Panc1 (cell line): ENCODE results near the gene CFAP100. TPM values are rescaled to one million over a fixed set of nuclear protein-coding genes. Genes with fewer than 3 reads are reported as not detected.
A peak's percentile ranks its signal among the peaks of the same experiment; 100 is the strongest.

Experiments
- ATAC-seq: fragments of 200-7000 bp; cut with Tn5 transposase; 2 replicates; pipeline ENCODE4 v1.9.1; 2020; ENCODE audit warnings: mild to moderate bottlenecking, moderate library complexity
- BruUV-seq: library from RNA; stranded (reverse); fragments of 400-500 nt; replicated peaks from 2 replicates; lab custom pipeline; 2021; lab: Mats Ljungman, UMichigan
- CTCF ChIA-PET: fragments of 300-600 bp; sonication (Branson Sonifier 250); formaldehyde crosslinking; loops from one replicate; lab custom pipeline; 2022; ENCODE audit warnings: antibody characterized with exemption; lab: Charles Lee
- POLR2A ChIA-PET: fragments of 300-600 bp; sonication (Branson Sonifier 250); formaldehyde crosslinking; loops from one replicate; lab custom pipeline; 2022; ENCODE audit warnings: antibody characterized with exemption; lab: Charles Lee
- DNase-seq: peaks from one replicate; pipeline ENCODE4 v3.0.0-alpha.2; 2010; ENCODE audit warnings: low read depth, low spot score
- H3K27ac ChIP-seq: 2 replicates; pipeline ENCODE4 v1.5.1; 2011; ENCODE audit warnings: mild to moderate bottlenecking, low read length, inconsistent platforms
- H3K27me3 ChIP-seq: fragments of 200-500 bp; sonication (Bioruptor generic); 2 replicates; pipeline ENCODE4 v1.6.0; 2014; ENCODE audit warnings: low read length, inconsistent platforms; ENCODE audit not compliant: control insufficient read depth, insufficient read depth
- H3K36me3 ChIP-seq: fragments of 200-500 bp; sonication (Bioruptor generic); 2 replicates; pipeline ENCODE4 v1.5.1; 2014; ENCODE audit warnings: inconsistent platforms, mild to moderate bottlenecking, low read length, moderate library complexity; ENCODE audit not compliant: control insufficient read depth, insufficient read depth
- H3K4me1 ChIP-seq: 2 replicates; pipeline ENCODE4 v1.5.1; 2011; ENCODE audit warnings: inconsistent platforms, mild to moderate bottlenecking, low read length, moderate library complexity; ENCODE audit not compliant: control insufficient read depth, insufficient read depth
- H3K4me3 ChIP-seq, 2 experiments: 2 replicates each; pipeline ENCODE4 v1.5.1; 2011 to 2012; ENCODE audit warnings: low read depth in 2 of 2, low read length in 2 of 2, mild to moderate bottlenecking in 2 of 2, inconsistent platforms in 1 of 2, moderate library complexity in 1 of 2
- H3K9me3 ChIP-seq: fragments of 200-500 bp; sonication (Bioruptor generic); 2 replicates; pipeline ENCODE4 v1.5.1; 2014; ENCODE audit warnings: low read depth, mild to moderate bottlenecking, inconsistent platforms, low read length, moderate library complexity; ENCODE audit not compliant: control insufficient read depth, insufficient read depth
- POLR2AphosphoS5 ChIP-seq: IDR thresholded peaks from 2 replicates; pipeline ENCODE4 v1.6.1; 2012; ENCODE audit warnings: mild to moderate bottlenecking, low read depth, low read length, moderate library complexity
- SIN3A ChIP-seq: IDR thresholded peaks from 2 replicates; pipeline ENCODE4 v1.6.1; 2012; ENCODE audit warnings: low read depth, mild to moderate bottlenecking, low read length, moderate library complexity, borderline replicate concordance; ENCODE audit not compliant: insufficient read depth
- TCF7L2 ChIP-seq: IDR thresholded peaks from 2 replicates; pipeline ENCODE4 v1.6.1; 2011; ENCODE audit warnings: mild to moderate bottlenecking, low read depth, low read length, inconsistent platforms
- in situ Hi-C: cut with HindIII; loops from 2 replicates; pipeline ENCODE4 v1.10.0; 2016; ENCODE audit warnings: low sequenced_read_pairs, low pct_unique_long_range_greater_than_20kb
- intact Hi-C: fragments of 100-400 bp; cut with micrococcal nuclease; formaldehyde crosslinking; loops from one replicate; pipeline ENCODE4 v1.10.0; 2022; ENCODE audit not compliant: unreplicated experiment
- total RNA-seq: library from RNA; stranded (reverse); gene quantifications from one replicate; pipeline ENCODE4 v1.2.1, GENCODE V29; 2021; ENCODE audit not compliant: unreplicated experiment
- TF ChIP-seq, protein P1 (sequence below): fragments of 450-650 bp; IDR thresholded peaks from 2 replicates; pipeline ENCODE4 v1.5.1; 2017; ENCODE audit warnings: mild to moderate bottlenecking
- TF ChIP-seq, protein P2 (sequence below), 2 experiments: IDR thresholded peaks; 2 replicates each; pipeline ENCODE4 v1.6.1; 2011 to 2012; ENCODE audit warnings: low read depth in 2 of 2, control low read depth in 1 of 2, low read length in 1 of 2, mild to moderate bottlenecking in 1 of 2, moderate library complexity in 1 of 2; ENCODE audit not compliant: insufficient read depth in 1 of 2

Gene CFAP100
- total RNA-seq, 1 experiment from 2014 or later: not detected

GRCh38 chr3:126389112-126389793 is 5.5 kb upstream of the CFAP100 start:
- intact Hi-C loops (loop anchor here (1.0 kb wide), 1 partner anchor 130 kb away; no protein-coding TSS in a partner anchor), in situ Hi-C loops (no loop called here)
- Histone ChIP-seq H3K27ac (peak overlapping the region; percentile 62), H3K4me1 (no peaks in the 10 kb centered on the region), H3K27me3 (peaks cover 8% of the 10 kb centered on the region), H3K4me3 (peak overlapping the region; percentile 46 to 57), H3K36me3 (no peaks in the 10 kb centered on the region), H3K9me3 (no peaks in the 10 kb centered on the region)
- CTCF ChIA-PET: interaction anchor here (0.6 to 1.6 kb wide), 9 partner anchors 9 to 286 kb away, joined by 3 to 22 read pairs (median 4); no protein-coding TSS in a partner anchor
- DNase-seq (peak; percentile 46), ATAC-seq (peak; percentile 99)
- POLR2A ChIA-PET: no interaction called here
- TF ChIP-seq POLR2AphosphoS5 (no peak), SIN3A (no peak), TCF7L2 (0 out of 2 replicates have a peak, but pooled peaks have one; percentile 24)
- TF ChIP-seq, protein P1, sequence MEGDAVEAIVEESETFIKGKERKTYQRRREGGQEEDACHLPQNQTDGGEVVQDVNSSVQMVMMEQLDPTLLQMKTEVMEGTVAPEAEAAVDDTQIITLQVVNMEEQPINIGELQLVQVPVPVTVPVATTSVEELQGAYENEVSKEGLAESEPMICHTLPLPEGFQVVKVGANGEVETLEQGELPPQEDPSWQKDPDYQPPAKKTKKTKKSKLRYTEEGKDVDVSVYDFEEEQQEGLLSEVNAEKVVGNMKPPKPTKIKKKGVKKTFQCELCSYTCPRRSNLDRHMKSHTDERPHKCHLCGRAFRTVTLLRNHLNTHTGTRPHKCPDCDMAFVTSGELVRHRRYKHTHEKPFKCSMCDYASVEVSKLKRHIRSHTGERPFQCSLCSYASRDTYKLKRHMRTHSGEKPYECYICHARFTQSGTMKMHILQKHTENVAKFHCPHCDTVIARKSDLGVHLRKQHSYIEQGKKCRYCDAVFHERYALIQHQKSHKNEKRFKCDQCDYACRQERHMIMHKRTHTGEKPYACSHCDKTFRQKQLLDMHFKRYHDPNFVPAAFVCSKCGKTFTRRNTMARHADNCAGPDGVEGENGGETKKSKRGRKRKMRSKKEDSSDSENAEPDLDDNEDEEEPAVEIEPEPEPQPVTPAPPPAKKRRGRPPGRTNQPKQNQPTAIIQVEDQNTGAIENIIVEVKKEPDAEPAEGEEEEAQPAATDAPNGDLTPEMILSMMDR: peak; percentile 100
- TF ChIP-seq, protein P2, sequence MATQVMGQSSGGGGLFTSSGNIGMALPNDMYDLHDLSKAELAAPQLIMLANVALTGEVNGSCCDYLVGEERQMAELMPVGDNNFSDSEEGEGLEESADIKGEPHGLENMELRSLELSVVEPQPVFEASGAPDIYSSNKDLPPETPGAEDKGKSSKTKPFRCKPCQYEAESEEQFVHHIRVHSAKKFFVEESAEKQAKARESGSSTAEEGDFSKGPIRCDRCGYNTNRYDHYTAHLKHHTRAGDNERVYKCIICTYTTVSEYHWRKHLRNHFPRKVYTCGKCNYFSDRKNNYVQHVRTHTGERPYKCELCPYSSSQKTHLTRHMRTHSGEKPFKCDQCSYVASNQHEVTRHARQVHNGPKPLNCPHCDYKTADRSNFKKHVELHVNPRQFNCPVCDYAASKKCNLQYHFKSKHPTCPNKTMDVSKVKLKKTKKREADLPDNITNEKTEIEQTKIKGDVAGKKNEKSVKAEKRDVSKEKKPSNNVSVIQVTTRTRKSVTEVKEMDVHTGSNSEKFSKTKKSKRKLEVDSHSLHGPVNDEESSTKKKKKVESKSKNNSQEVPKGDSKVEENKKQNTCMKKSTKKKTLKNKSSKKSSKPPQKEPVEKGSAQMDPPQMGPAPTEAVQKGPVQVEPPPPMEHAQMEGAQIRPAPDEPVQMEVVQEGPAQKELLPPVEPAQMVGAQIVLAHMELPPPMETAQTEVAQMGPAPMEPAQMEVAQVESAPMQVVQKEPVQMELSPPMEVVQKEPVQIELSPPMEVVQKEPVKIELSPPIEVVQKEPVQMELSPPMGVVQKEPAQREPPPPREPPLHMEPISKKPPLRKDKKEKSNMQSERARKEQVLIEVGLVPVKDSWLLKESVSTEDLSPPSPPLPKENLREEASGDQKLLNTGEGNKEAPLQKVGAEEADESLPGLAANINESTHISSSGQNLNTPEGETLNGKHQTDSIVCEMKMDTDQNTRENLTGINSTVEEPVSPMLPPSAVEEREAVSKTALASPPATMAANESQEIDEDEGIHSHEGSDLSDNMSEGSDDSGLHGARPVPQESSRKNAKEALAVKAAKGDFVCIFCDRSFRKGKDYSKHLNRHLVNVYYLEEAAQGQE (IDR thresholded peaks at IDR 0.05; ENCODE audit: insufficient read depth in 1 of 2, low read depth in 2 of 2, low read length in 1 of 2): peak in 1 of 2 experiments; percentile 39; a peak in 1 of 4 replicates
- BruUV-seq: no TSS peak

GRCh38 chr3:126389794-126390146 is 4.9 kb upstream of the CFAP100 start:
- in situ Hi-C loops (no loop called here), intact Hi-C loops (loop anchor here (1.0 kb wide), 1 partner anchor 130 kb away; no protein-coding TSS in a partner anchor)
- no peaks in the 10 kb centered on the region for H3K4me1 ChIP-seq
- BruUV-seq: no TSS peak
- ChIA-PET POLR2A (no interaction called here), CTCF (interaction anchor here (1.6 kb wide), 1 partner anchor 255 kb away, joined by 22 read pairs; no protein-coding TSS in a partner anchor)
- H3K4me3 ChIP-seq: peak overlapping the region; percentile 46 to 57; a peak in 3 of 4 replicates
- H3K27ac ChIP-seq: no peak overlapping the region
- no peak for DNase-seq
- no peaks in the 10 kb centered on the region for H3K9me3 ChIP-seq
- TF ChIP-seq SIN3A (no peak), POLR2AphosphoS5 (no peak), TCF7L2 (no peak)
- TF ChIP-seq, protein P2 (IDR thresholded peaks at IDR 0.05; ENCODE audit: insufficient read depth in 1 of 2, low read depth in 2 of 2, low read length in 1 of 2): no peak
- TF ChIP-seq, protein P1: no peak
- H3K36me3 ChIP-seq: no peaks in the 10 kb centered on the region
- ATAC-seq: peak; percentile 44; the same call in 1 of the 2 replicates
- peaks cover 8% of the 10 kb centered on the region for H3K27me3 ChIP-seq
